ENCODE measurements around the gene PAOX.

DNA sequence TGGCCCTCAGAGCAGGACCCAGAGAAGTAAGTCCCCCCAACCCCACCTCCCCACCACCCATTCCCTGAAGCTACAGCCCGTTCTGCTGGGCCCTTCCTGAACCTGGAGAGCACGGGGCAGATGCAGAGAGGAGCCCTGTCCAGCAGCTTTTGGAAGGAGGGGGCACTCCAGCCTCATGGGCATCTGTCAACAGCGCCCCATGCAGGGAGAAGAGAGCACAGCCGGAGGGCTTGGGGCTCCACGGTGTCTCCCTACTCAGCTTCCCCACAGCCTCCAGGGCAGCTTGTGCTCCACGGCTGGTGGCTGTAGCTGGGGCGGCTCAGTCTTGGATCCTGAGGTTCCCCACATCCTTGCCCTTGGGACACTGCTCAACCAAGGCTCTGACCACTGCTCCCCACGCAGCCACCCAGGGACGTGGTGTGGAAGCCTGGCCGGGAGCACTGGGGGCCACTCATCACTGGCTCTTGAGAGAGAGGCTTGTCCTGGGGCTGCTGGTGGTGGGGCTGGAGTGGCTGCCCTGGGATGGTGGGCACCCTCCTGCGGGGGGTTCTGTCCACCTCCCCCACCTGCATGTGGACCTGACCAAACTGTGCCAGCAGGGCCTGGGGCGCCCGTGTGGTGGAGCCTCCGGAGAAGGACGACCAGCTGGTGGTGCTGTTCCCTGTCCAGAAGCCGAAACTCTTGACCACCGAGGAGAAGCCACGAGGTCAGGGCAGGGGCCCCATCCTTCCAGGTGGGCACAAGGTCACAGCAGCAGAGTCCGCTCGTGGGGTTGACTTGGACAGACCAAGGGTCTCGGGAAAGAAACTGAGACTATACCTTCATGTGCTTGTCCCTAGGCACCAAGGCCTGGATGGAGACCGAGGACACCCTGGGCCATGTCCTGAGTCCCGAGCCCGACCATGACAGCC is 27.4 kb upstream of the PAOX start:
- TF ChIP-seq POLR2A (IDR thresholded peaks at IDR 0.05; ENCODE audit: low read depth, low read length), result no peak
- TF ChIP-seq TAF1 (IDR thresholded peaks at IDR 0.05; ENCODE audit: low read depth, low read length), result no peak
- no peak for TF ChIP-seq POLR2AphosphoS5 (IDR thresholded peaks at IDR 0.05; ENCODE audit: low read depth, low read length)
- TF ChIP-seq SPI1 (IDR thresholded peaks at IDR 0.05; ENCODE audit: low read depth, low read length), result no peak
- TF ChIP-seq PAX5 (IDR thresholded peaks at IDR 0.05; ENCODE audit: insufficient read depth, low read length, severe bottlenecking), result no peak
- no peak for TF ChIP-seq POU2F2 (IDR thresholded peaks at IDR 0.05; ENCODE audit: low read depth, low read length)
